ENCODE measurements around the gene KRTAP12-3.

DNA sequence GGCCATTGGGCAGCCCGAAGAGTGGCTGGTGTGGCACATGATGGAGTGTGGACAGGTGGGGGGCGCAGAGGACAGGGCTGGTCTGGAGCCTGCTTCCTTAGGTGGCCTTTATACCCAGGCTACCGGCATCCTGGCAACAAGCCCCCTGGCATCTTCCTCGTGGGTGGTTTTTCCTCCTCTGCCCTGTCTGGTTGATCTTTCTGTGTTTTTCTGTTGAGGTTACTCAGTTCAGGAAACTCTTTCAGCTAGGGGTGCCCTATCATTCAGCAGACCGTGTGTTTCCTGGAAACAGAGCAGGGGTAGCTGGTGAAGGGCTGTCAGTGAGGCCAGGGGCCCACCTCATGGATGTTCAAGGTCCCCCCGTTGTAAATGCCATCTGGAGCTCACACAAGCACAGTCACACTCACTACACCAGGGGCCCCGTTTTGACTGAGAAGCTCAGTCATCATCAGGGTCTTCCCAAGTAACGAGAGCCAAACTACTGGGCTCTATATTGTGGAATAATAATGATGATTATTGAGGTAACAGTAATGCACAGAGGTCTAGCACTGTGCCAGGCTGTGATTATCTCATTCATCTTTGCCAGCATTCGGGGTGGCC lies 3.1 kb upstream of the KRTAP12-3 start, which contains the start of gene KRTAP12-4:
- TF ChIP-seq, protein P1, sequence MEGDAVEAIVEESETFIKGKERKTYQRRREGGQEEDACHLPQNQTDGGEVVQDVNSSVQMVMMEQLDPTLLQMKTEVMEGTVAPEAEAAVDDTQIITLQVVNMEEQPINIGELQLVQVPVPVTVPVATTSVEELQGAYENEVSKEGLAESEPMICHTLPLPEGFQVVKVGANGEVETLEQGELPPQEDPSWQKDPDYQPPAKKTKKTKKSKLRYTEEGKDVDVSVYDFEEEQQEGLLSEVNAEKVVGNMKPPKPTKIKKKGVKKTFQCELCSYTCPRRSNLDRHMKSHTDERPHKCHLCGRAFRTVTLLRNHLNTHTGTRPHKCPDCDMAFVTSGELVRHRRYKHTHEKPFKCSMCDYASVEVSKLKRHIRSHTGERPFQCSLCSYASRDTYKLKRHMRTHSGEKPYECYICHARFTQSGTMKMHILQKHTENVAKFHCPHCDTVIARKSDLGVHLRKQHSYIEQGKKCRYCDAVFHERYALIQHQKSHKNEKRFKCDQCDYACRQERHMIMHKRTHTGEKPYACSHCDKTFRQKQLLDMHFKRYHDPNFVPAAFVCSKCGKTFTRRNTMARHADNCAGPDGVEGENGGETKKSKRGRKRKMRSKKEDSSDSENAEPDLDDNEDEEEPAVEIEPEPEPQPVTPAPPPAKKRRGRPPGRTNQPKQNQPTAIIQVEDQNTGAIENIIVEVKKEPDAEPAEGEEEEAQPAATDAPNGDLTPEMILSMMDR (IDR thresholded peaks at IDR 0.05; ENCODE audit: low read depth, low read length, missing input control), result no peak
- TF ChIP-seq ATF3 (IDR thresholded peaks at IDR 0.05) (no peak), REST (IDR thresholded peaks at IDR 0.05) (no peak), RAD21 (IDR thresholded peaks at IDR 0.05) (no peak), EGR1 (IDR thresholded peaks at IDR 0.05; ENCODE audit: low read depth in 2 of 2) (no peak), RXRA (IDR thresholded peaks at IDR 0.05) (no peak)
- TF ChIP-seq, protein P2, sequence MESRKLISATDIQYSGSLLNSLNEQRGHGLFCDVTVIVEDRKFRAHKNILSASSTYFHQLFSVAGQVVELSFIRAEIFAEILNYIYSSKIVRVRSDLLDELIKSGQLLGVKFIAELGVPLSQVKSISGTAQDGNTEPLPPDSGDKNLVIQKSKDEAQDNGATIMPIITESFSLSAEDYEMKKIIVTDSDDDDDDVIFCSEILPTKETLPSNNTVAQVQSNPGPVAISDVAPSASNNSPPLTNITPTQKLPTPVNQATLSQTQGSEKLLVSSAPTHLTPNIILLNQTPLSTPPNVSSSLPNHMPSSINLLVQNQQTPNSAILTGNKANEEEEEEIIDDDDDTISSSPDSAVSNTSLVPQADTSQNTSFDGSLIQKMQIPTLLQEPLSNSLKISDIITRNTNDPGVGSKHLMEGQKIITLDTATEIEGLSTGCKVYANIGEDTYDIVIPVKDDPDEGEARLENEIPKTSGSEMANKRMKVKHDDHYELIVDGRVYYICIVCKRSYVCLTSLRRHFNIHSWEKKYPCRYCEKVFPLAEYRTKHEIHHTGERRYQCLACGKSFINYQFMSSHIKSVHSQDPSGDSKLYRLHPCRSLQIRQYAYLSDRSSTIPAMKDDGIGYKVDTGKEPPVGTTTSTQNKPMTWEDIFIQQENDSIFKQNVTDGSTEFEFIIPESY (IDR thresholded peaks at IDR 0.05), result no peak
- TF ChIP-seq, protein P3, sequence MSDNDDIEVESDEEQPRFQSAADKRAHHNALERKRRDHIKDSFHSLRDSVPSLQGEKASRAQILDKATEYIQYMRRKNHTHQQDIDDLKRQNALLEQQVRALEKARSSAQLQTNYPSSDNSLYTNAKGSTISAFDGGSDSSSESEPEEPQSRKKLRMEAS (IDR thresholded peaks at IDR 0.05), result no peak

Data from liver (tissue), 3 donors.